Stimulated activated CD8-positive, alpha-beta memory T cell treated with anti-CD3 and anti-CD28 coated beads, Interleukin-4, amount 100 ng/mL, for 1 hour (primary cell): Measurements from ENCODE around the gene ABCG2.

Experiments
- DNase-seq, 2 donors: peaks; one replicate each; pipeline ENCODE4 v3.0.0-alpha.2; 2020; ENCODE audit warnings: low read depth in 2 of 2, low spot score in 1 of 2

Gene ABCG2

GRCh38 chr4:88075336-88075735 is 83.1 kb downstream of the ABCG2 start:
- no peak for DNase-seq

GRCh38 chr4:88070031-88070430 is 88.4 kb downstream of the ABCG2 start:
- DNase-seq, result no peak

GRCh38 chr4:88064410-88064809 is 94.0 kb downstream of the ABCG2 start:
- no peak for DNase-seq

- DNase-seq, result no peak
Observed at GRCh38 chr4:88063634-88064296, 94.7 kb downstream of the ABCG2 start.

GRCh38 chr4:88062843-88063242 is 95.6 kb downstream of the ABCG2 start:
- no peak for DNase-seq

- no peak for DNase-seq
Observed at GRCh38 chr4:88062311-88062710, 96.1 kb downstream of the ABCG2 start.

GRCh38 chr4:88060431-88060830 is 98.0 kb downstream of the ABCG2 start:
- no peak for DNase-seq

- DNase-seq, result no peak
Observed at GRCh38 chr4:88059766-88060165, 98.7 kb downstream of the ABCG2 start.

GRCh38 chr4:88058295-88058694 is 100.1 kb downstream of the ABCG2 start:
- DNase-seq, result no peak

- DNase-seq, result no peak
Observed at GRCh38 chr4:88054901-88055300, 103.5 kb downstream of the ABCG2 start.

- DNase-seq, result no peak
Observed at GRCh38 chr4:88054229-88054628, 104.2 kb downstream of the ABCG2 start.

GRCh38 chr4:88045021-88045420 is 113.4 kb downstream of the ABCG2 start:
- no peak for DNase-seq

- DNase-seq, result no peak
Observed at GRCh38 chr4:88043586-88044340, 114.7 kb downstream of the ABCG2 start.

GRCh38 chr4:88043001-88043400 is 115.4 kb downstream of the ABCG2 start:
- DNase-seq, result no peak

- no peak for DNase-seq
Observed at GRCh38 chr4:88041626-88042025, 116.8 kb downstream of the ABCG2 start.

- DNase-seq, result no peak
Observed at GRCh38 chr4:88040707-88041106, 117.7 kb downstream of the ABCG2 start.
